Measurements from ENCODE around the gene SMAD3.

Gene SMAD3

GRCh38 chr15:67091980-67092677 is 26.7 kb downstream of the SMAD3 start:
- H3K27ac ChIP-seq, result no peak overlapping the region
- no peak for TF ChIP-seq CTCF (conservative IDR thresholded peaks at IDR 0.05)

- no peak for TF ChIP-seq CTCF (conservative IDR thresholded peaks at IDR 0.05)
- no peak for TF ChIP-seq ZFX (IDR thresholded peaks at IDR 0.05)
- no peak overlapping the region for H3K27ac ChIP-seq
These were observed 27.5 kb downstream of the SMAD3 start for GRCh38 chr15:67092752-67093503.

GRCh38 chr15:67093504-67093862 is 28.1 kb downstream of the SMAD3 start:
- H3K27ac ChIP-seq, result no peak overlapping the region
- TF ChIP-seq CTCF (conservative IDR thresholded peaks at IDR 0.05) (no peak), ZFX (IDR thresholded peaks at IDR 0.05) (no peak)

- no peak for TF ChIP-seq ZFX (IDR thresholded peaks at IDR 0.05)
- no peak for TF ChIP-seq CTCF (conservative IDR thresholded peaks at IDR 0.05)
- no peak overlapping the region for H3K27ac ChIP-seq
These were observed 28.8 kb downstream of the SMAD3 start for GRCh38 chr15:67094001-67094826.

- no peak for TF ChIP-seq CTCF (conservative IDR thresholded peaks at IDR 0.05)
- no peak for TF ChIP-seq ZFX (IDR thresholded peaks at IDR 0.05)
- H3K27ac ChIP-seq, result no peak overlapping the region
These were observed 30.5 kb downstream of the SMAD3 start for GRCh38 chr15:67095912-67096311.

GRCh38 chr15:67096546-67097294 is 31.3 kb downstream of the SMAD3 start:
- TF ChIP-seq CTCF (conservative IDR thresholded peaks at IDR 0.05) (no peak), ZFX (IDR thresholded peaks at IDR 0.05) (no peak)

More at GRCh38 chr15:67096546-67097294, 31.3 kb downstream of the SMAD3 start:
- no peak overlapping the region for H3K27ac ChIP-seq

All from C4-2B (cell line).